ENCODE results near the gene ZMAT5. TPM values are rescaled to one million over a fixed set of nuclear protein-coding genes. Genes with fewer than 3 reads are reported as not detected.

ZMAT5 gene
- total and polyA plus RNA-seq, 8 donors: 8.3 to 20.7 (median 11.3) TPM

- FAIRE-seq: no peak
These were observed 82.6 kb downstream of the ZMAT5 start for GRCh38 chr22:29684244-29684643.

DNA sequence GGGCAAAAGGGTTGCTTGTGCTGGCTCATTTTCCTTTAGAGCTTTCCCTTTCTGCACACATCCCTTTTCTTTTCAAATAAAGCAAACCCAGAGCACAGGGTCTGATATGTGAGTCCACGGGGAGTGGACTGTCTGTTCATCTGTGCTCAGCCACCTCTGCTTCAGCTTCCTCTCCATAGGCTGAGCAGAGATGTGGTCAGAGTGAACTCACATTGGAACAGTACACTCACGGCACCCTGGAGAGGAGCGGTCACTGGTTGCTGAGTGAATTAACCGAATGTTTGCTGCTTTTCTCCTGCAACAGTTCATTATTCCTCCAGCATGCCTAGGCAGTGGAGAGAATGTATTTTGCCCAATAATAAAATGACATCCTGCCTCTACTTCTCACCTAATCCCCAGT lies 83.3 kb downstream of the ZMAT5 start:
- H3K27ac ChIP-seq: no peak overlapping the region
- FAIRE-seq: no peak
- H3K4me3 ChIP-seq: no peak overlapping the region
- no peak for DNase-seq
- no peaks in the 10 kb centered on the region for H3K9me3 ChIP-seq
- H3K27me3 ChIP-seq: no peaks in the 10 kb centered on the region
- intact Hi-C loops (cut with DNase I): loop anchor here in 1 of 3 donors (10.0 kb wide), 1 partner anchor 401 kb away; the partner anchor contains the start of gene HORMAD2
- H3K4me1 ChIP-seq: no peaks in the 10 kb centered on the region
- no peak for ATAC-seq
- TF ChIP-seq CTCF (IDR thresholded peaks at IDR 0.05): no peak
- WGBS, 2 donors: 90 to 92% methylated on average over 4 of the region's 4 CpGs
- H3K36me3 ChIP-seq: peaks cover 0 to 25% (median 0%) of the 10 kb centered on the region in 3 donors

More at GRCh38 chr22:29684244-29684643, 82.6 kb downstream of the ZMAT5 start:
- Histone ChIP-seq H3K9me3 (no peaks in the 10 kb centered on the region), H3K4me1 (no peaks in the 10 kb centered on the region), H3K27ac (no peak overlapping the region), H3K27me3 (no peaks in the 10 kb centered on the region), H3K4me3 (no peak overlapping the region), H3K36me3 (peaks cover 0 to 19% (median 0%) of the 10 kb centered on the region in 3 donors)
- intact Hi-C loops (cut with DNase I): loop anchor here in 1 of 3 donors (10.0 kb wide), 1 partner anchor 401 kb away; the partner anchor contains the start of gene HORMAD2
- no peak for DNase-seq
- TF ChIP-seq CTCF (IDR thresholded peaks at IDR 0.05): no peak
- 97 to 98% methylated on average over 4 of the region's 4 CpGs for WGBS, 2 donors
- no peak for ATAC-seq

Other genes with a start within 250 kb of the ZMAT5 start
- gene THOC5, start 213.2 kb downstream of the ZMAT5 start, total RNA-seq: 10 to 100 TPM; 17.1 to 21.7 (median 18.4) TPM
- 10 to 100 TPM; 11.8 to 12.1 TPM for gene THOC5, start 213.2 kb downstream of the ZMAT5 start, polyA plus RNA-seq
- 10 to 100 TPM; 13.5 to 24.0 (median 15.7) TPM for gene NIPSNAP1, start 185.9 kb downstream of the ZMAT5 start, total RNA-seq
- 10 to 100 TPM; 13.4 to 23.7 TPM for gene NIPSNAP1, start 185.9 kb downstream of the ZMAT5 start, polyA plus RNA-seq
- 10 to 100 TPM; 14.7 to 33.7 (median 23.2) TPM for gene NF2, start 163.4 kb downstream of the ZMAT5 start, total RNA-seq
- 1 to 10 TPM; 6.5 to 7.5 TPM for gene NF2, start 163.4 kb downstream of the ZMAT5 start, polyA plus RNA-seq
- 1 to 10 TPM in 4 of 6 donors, under 1 TPM in 2; 0.56 to 3.6 (median 1.5) TPM for gene CABP7, start 47.0 kb downstream of the ZMAT5 start, total RNA-seq
- 10 to 100 TPM in 1 of 2 donors, 1 to 10 TPM in 1; 4.6 to 17.9 TPM for gene CABP7, start 47.0 kb downstream of the ZMAT5 start, polyA plus RNA-seq
- 10 to 100 TPM; 23.9 to 40.1 (median 31.6) TPM for gene UQCR10, start 362 bp upstream of the ZMAT5 start, total RNA-seq
- 100 to 1,000 TPM in 1 of 2 donors, 10 to 100 TPM in 1; 75.4 to 103 TPM for gene UQCR10, start 362 bp upstream of the ZMAT5 start, polyA plus RNA-seq
- 10 to 100 TPM; 26.4 to 34.2 (median 28.7) TPM for gene ASCC2, start 71.3 kb upstream of the ZMAT5 start, total RNA-seq
- gene ASCC2, start 71.3 kb upstream of the ZMAT5 start, polyA plus RNA-seq: 10 to 100 TPM; 58.6 to 66.6 TPM
- gene MTMR3, start 116.2 kb upstream of the ZMAT5 start, total RNA-seq: 10 to 100 TPM; 15.5 to 32.5 (median 21.0) TPM
- 10 to 100 TPM; 16.9 to 19.7 TPM for gene MTMR3, start 116.2 kb upstream of the ZMAT5 start, polyA plus RNA-seq